Rectal smooth muscle tissue (tissue), 1 donor: ENCODE measurements around the gene MTX1.
"Not testable (repeated sequence)": the region's sequence is repeated elsewhere in the genome, so short reads cannot be mapped to it uniquely, and the experiment has no call there.

ENCODE experiments used
- H3K27ac ChIP-seq: one replicate; pipeline ENCODE4 v1.7.0; 2013; ENCODE audit warnings: low read depth, low read length, inconsistent platforms
- H3K27me3 ChIP-seq: one replicate; pipeline ENCODE4 v1.7.0; 2013; ENCODE audit warnings: low read length; ENCODE audit not compliant: control insufficient read depth, insufficient read depth
- H3K36me3 ChIP-seq: one replicate; pipeline ENCODE4 v1.7.0; 2013; ENCODE audit warnings: low read length; ENCODE audit not compliant: control insufficient read depth, insufficient read depth
- H3K4me1 ChIP-seq: one replicate; pipeline ENCODE4 v1.7.0; 2013; ENCODE audit warnings: low read length; ENCODE audit not compliant: control insufficient read depth, insufficient read depth
- H3K4me3 ChIP-seq: one replicate; pipeline ENCODE4 v1.7.0; 2013; ENCODE audit warnings: low read length
- H3K9ac ChIP-seq: one replicate; pipeline ENCODE4 v1.7.0; 2013; ENCODE audit warnings: low read length

MTX1 gene

GRCh38 chr1:155208541-155209311 is at the start of gene MTX1:
Gene MTX1 (plus strand): TSS chr1:155208695. CDS start chr1:155208805, 110 bp downstream.
- H3K27me3 ChIP-seq: no peaks in the 10 kb centered on the region
- H3K4me1 ChIP-seq: peaks cover 21% of the 10 kb centered on the region

GRCh38 chr1:155158991-155159390 is 49.5 kb upstream of the MTX1 start:
- no peak overlapping the region for H3K9ac ChIP-seq
- H3K27ac ChIP-seq: no peak overlapping the region
- no peak overlapping the region for H3K4me3 ChIP-seq
- no peaks in the 10 kb centered on the region for H3K36me3 ChIP-seq
- no peaks in the 10 kb centered on the region for H3K4me1 ChIP-seq
- no peaks in the 10 kb centered on the region for H3K27me3 ChIP-seq

More at GRCh38 chr1:155208541-155209311, at the start of gene MTX1:
- Histone ChIP-seq H3K27ac (peak within 1 kb of the TSS; percentile 100), H3K4me3 (peak within 1 kb of the TSS; percentile 98), H3K36me3 (no peaks in the 10 kb centered on the region), H3K9ac (peak within 1 kb of the TSS; percentile 77)

GRCh38 chr1:155160128-155160527 is 48.4 kb upstream of the MTX1 start:
- Histone ChIP-seq H3K27ac (no peak overlapping the region), H3K4me3 (no peak overlapping the region), H3K36me3 (no peaks in the 10 kb centered on the region), H3K9ac (no peak overlapping the region), H3K4me1 (no peaks in the 10 kb centered on the region), H3K27me3 (no peaks in the 10 kb centered on the region)

- H3K4me1 ChIP-seq, H3K27me3 ChIP-seq, H3K4me3 ChIP-seq, H3K9ac ChIP-seq, H3K36me3 ChIP-seq, H3K27ac ChIP-seq: not testable (repeated sequence)
Measured at GRCh38 chr1:155162631-155163030, 45.9 kb upstream of the MTX1 start.

- not testable (repeated sequence) for H3K27me3 ChIP-seq, H3K36me3 ChIP-seq, H3K4me3 ChIP-seq, H3K9ac ChIP-seq, H3K4me1 ChIP-seq, H3K27ac ChIP-seq
Measured at GRCh38 chr1:155163785-155164184, 44.7 kb upstream of the MTX1 start.

GRCh38 chr1:155164625-155165024 is 43.9 kb upstream of the MTX1 start:
- H3K9ac ChIP-seq, H3K27me3 ChIP-seq, H3K27ac ChIP-seq, H3K4me1 ChIP-seq, H3K4me3 ChIP-seq, H3K36me3 ChIP-seq: not testable (repeated sequence)

- Histone ChIP-seq H3K4me3 (no peak overlapping the region), H3K27ac (no peak overlapping the region), H3K9ac (no peak overlapping the region), H3K36me3 (peaks cover 3% of the 10 kb centered on the region), H3K27me3 (no peaks in the 10 kb centered on the region), H3K4me1 (peaks cover 4% of the 10 kb centered on the region)
Measured at GRCh38 chr1:155166051-155166470, 42.4 kb upstream of the MTX1 start.

- Histone ChIP-seq H3K27ac (no peak overlapping the region), H3K9ac (no peak overlapping the region), H3K4me1 (peaks cover 4% of the 10 kb centered on the region), H3K4me3 (peak overlapping the region; percentile 0), H3K27me3 (no peaks in the 10 kb centered on the region), H3K36me3 (peaks cover 3% of the 10 kb centered on the region)
Measured at GRCh38 chr1:155166471-155167165, 41.9 kb upstream of the MTX1 start.

GRCh38 chr1:155167166-155168104 is 41.1 kb upstream of the MTX1 start:
- Histone ChIP-seq H3K4me1 (peaks cover 9% of the 10 kb centered on the region), H3K9ac (peak overlapping the region; percentile 10), H3K27me3 (no peaks in the 10 kb centered on the region), H3K4me3 (peak overlapping the region; percentile 53), H3K36me3 (peaks cover 3% of the 10 kb centered on the region), H3K27ac (no peak overlapping the region)

GRCh38 chr1:155168105-155168445 is 40.4 kb upstream of the MTX1 start:
- not testable (repeated sequence) for H3K36me3 ChIP-seq, H3K27me3 ChIP-seq, H3K4me3 ChIP-seq, H3K9ac ChIP-seq, H3K27ac ChIP-seq
- peaks cover 11% of the 10 kb centered on the region for H3K4me1 ChIP-seq

- H3K9ac ChIP-seq: no peak overlapping the region
- H3K4me3 ChIP-seq: no peak overlapping the region
- no peaks in the 10 kb centered on the region for H3K27me3 ChIP-seq
- H3K27ac ChIP-seq: no peak overlapping the region
- H3K4me1 ChIP-seq: peaks cover 11% of the 10 kb centered on the region
- H3K36me3 ChIP-seq: peaks cover 3% of the 10 kb centered on the region
Measured at GRCh38 chr1:155168456-155169210, 39.9 kb upstream of the MTX1 start.

- Histone ChIP-seq H3K36me3 (peaks cover 3% of the 10 kb centered on the region), H3K27me3 (peaks cover 5% of the 10 kb centered on the region), H3K27ac (no peak overlapping the region), H3K4me1 (peaks cover 11% of the 10 kb centered on the region), H3K4me3 (no peak overlapping the region), H3K9ac (no peak overlapping the region)
Measured at GRCh38 chr1:155169541-155169940, 39.0 kb upstream of the MTX1 start.
